BE2C (cell line): ENCODE data around the gene TUBA8.

ENCODE experiments used
- DNase-seq: peaks from one replicate; pipeline ENCODE4 v3.0.0-alpha.2; 2020
- H3K27me3 ChIP-seq: fragments of 250-450 bp; sonication (Bioruptor Pico); 2 replicates; pipeline ENCODE4 v1.5.1; 2020; ENCODE audit warnings: mild to moderate bottlenecking
- H3K36me3 ChIP-seq: fragments of 250-450 bp; sonication (Bioruptor Pico); 2 replicates; pipeline ENCODE4 v1.5.1; 2020; ENCODE audit warnings: mild to moderate bottlenecking
- H3K4me1 ChIP-seq: fragments of 250-450 bp; sonication (Bioruptor Pico); 2 replicates; pipeline ENCODE4 v1.5.1; 2020
- H3K4me3 ChIP-seq: 2 replicates; pipeline ENCODE4 v1.5.1; 2011; ENCODE audit warnings: low read depth, low read length
- H3K9me3 ChIP-seq: fragments of 250-450 bp; sonication (Bioruptor Pico); 2 replicates; pipeline ENCODE4 v1.5.1; 2020
- TF ChIP-seq, protein P1 (sequence below): IDR thresholded peaks from 2 replicates; pipeline ENCODE4 v1.5.1; 2012; ENCODE audit warnings: mild to moderate bottlenecking, low read depth, low read length

Gene TUBA8

GRCh38 chr22:18090286-18090685 is 20.3 kb upstream of the TUBA8 start:
- peaks cover 28% of the 10 kb centered on the region for H3K36me3 ChIP-seq
- H3K4me3 ChIP-seq = no peak overlapping the region
- TF ChIP-seq, protein P1, sequence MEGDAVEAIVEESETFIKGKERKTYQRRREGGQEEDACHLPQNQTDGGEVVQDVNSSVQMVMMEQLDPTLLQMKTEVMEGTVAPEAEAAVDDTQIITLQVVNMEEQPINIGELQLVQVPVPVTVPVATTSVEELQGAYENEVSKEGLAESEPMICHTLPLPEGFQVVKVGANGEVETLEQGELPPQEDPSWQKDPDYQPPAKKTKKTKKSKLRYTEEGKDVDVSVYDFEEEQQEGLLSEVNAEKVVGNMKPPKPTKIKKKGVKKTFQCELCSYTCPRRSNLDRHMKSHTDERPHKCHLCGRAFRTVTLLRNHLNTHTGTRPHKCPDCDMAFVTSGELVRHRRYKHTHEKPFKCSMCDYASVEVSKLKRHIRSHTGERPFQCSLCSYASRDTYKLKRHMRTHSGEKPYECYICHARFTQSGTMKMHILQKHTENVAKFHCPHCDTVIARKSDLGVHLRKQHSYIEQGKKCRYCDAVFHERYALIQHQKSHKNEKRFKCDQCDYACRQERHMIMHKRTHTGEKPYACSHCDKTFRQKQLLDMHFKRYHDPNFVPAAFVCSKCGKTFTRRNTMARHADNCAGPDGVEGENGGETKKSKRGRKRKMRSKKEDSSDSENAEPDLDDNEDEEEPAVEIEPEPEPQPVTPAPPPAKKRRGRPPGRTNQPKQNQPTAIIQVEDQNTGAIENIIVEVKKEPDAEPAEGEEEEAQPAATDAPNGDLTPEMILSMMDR = no peak
- DNase-seq = no peak
- H3K27me3 ChIP-seq = no peaks in the 10 kb centered on the region
- no peaks in the 10 kb centered on the region for H3K4me1 ChIP-seq
- no peaks in the 10 kb centered on the region for H3K9me3 ChIP-seq

DNA sequence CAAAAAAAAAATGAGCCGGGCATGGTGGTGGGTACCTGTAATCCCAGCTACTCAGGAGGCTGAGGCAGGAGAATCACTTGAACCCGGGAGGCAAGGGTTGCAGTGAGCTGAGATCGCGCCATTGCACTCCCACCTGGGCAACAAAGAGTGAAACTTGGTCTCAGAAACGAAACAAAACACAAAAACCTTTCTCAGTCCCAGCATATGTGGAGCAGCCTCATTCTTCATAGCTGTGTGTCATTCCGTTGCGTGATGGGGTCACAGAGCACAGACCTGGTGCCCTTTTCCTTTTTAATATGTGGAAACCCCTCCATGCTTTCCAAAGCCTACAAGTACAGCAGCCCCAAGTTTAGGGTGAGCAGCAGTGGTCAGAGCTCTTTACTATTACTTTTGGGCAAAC is 19.1 kb upstream of the TUBA8 start:
- peaks cover 24% of the 10 kb centered on the region for H3K36me3 ChIP-seq

DNA sequence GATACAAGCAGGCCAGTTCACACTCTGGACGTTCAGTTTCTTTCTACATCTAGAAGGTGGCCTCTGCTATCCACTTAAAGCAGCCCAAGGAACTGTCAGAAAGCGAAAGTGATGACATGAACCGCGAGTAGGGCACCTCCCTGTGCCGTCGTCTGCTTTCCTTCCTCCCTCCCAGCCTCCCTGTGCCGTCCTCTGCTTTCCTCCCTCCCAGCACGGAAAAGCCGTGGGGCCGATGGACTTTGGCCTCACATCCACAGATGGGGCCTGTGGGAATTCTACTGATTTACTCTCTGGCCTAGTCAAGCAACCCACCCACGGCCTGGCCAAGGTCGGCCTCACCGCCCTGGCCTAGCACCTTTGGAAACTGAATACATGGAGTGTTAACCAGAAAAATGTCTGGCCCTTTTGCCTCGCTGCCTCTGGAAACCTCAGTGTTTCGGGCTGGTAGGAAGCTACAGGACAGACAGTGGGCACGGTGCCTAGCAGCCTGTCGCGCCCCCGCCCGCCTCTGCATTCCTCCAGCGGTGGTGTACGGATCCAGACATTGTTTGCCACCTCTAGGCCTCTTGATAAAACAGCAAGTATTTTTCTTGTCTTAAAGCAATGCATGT is 18.6 kb upstream of the TUBA8 start:
- Histone ChIP-seq H3K4me3 (no peak overlapping the region), H3K36me3 (peaks cover 23% of the 10 kb centered on the region), H3K9me3 (no peaks in the 10 kb centered on the region), H3K27me3 (no peaks in the 10 kb centered on the region), H3K4me1 (no peaks in the 10 kb centered on the region)
- TF ChIP-seq, protein P1 = no peak
- DNase-seq = no peak

More for the DNA sequence above, 19.1 kb upstream of the TUBA8 start:
- TF ChIP-seq, protein P1 = no peak
- no peak overlapping the region for H3K4me3 ChIP-seq
- H3K9me3 ChIP-seq = no peaks in the 10 kb centered on the region
- no peaks in the 10 kb centered on the region for H3K4me1 ChIP-seq
- no peaks in the 10 kb centered on the region for H3K27me3 ChIP-seq
- no peak for DNase-seq

GRCh38 chr22:18093661-18094060 is 16.9 kb upstream of the TUBA8 start:
- no peaks in the 10 kb centered on the region for H3K9me3 ChIP-seq
- DNase-seq = no peak
- no peak overlapping the region for H3K4me3 ChIP-seq
- no peaks in the 10 kb centered on the region for H3K4me1 ChIP-seq
- no peaks in the 10 kb centered on the region for H3K27me3 ChIP-seq
- TF ChIP-seq, protein P1 = no peak
- H3K36me3 ChIP-seq = peaks cover 7% of the 10 kb centered on the region

DNA sequence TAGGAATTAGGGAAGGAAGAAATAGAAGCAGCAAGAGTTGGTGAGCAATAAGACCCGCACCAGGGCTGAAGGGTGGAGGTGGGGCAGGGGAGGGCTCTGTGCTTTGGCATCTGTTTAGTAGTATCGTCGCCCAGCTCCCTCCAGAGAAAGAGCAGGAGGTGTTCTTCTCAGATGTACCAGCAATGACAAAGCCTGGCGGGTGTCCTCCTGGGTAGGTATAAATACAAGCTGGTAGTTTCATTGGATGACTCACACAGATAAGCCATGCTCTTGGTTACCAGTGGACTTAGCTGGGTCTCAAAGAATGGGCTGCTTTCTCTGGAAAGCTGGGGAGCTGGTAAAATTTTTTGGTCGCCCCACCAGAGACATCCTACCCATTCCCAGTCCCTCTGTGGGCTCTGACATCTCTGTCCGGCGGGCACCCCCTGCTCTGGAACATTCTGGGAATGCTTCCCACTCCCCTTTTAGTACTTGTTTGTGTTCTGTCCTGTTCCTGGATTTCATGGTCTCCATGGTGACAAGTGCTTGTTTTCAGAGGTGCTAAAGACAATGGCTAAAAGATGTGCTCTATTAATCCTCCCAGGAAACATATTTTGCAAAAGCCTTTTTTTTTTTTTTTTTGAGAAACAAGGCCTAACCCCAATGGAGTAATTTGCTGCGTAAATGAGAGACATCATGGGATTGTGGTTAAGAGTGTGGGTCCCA is 15.4 kb upstream of the TUBA8 start:
- no peak for DNase-seq
- Histone ChIP-seq H3K4me3 (no peak overlapping the region), H3K9me3 (no peaks in the 10 kb centered on the region), H3K4me1 (no peaks in the 10 kb centered on the region), H3K27me3 (no peaks in the 10 kb centered on the region), H3K36me3 (peaks cover 2% of the 10 kb centered on the region)
- TF ChIP-seq, protein P1 = no peak

DNA sequence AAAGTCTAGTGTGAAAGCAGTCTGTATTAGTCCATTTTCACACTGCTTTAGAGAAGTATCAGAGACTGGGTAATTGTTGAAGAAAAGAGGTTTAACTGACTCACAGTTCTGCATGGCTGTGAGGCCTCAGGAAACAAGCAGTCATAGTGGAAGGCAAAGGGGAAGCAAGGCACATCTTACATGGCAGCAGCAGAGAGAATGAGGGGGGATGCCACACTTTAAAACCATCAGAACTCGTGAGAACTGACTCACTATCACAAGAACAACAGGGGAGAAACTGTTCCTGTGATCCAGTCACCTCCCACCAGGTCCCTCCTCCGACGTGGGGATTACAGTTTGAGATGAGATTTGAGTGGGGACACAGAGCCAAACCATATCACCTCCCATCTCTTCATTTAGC is 13.8 kb upstream of the TUBA8 start:
- H3K4me3 ChIP-seq = no peak overlapping the region
- no peaks in the 10 kb centered on the region for H3K9me3 ChIP-seq
- TF ChIP-seq, protein P1 = no peak

More for the DNA sequence above, 13.8 kb upstream of the TUBA8 start:
- no peaks in the 10 kb centered on the region for H3K27me3 ChIP-seq
- no peaks in the 10 kb centered on the region for H3K4me1 ChIP-seq
- no peaks in the 10 kb centered on the region for H3K36me3 ChIP-seq
- DNase-seq = no peak
